Thoracic aorta (tissue), 2 donors: ENCODE measurements around the gene OSBPL2. TPM values are rescaled to one million over a fixed set of nuclear protein-coding genes. Genes with fewer than 3 reads are reported as not detected.

Experiments used
- ATAC-seq: fragments of 150-250 bp; one replicate; pipeline ENCODE4 v1.8.0; 2017; ENCODE audit warnings: low read depth; ENCODE audit not compliant: insufficient number of reproducible peaks, low FRiP score
- DNase-seq: peaks from one replicate; pipeline ENCODE4 v3.0.0-alpha.2; 2020; ENCODE audit warnings: low spot score
- H3K27ac ChIP-seq, 2 donors: fragments of 200-600 bp; sonication (generic); 1 replicate in 1 of 2; 2 replicates in 1 of 2; pipeline ENCODE4 v1.5.1; 2016; ENCODE audit warnings: mild to moderate bottlenecking in 2 of 2, moderate library complexity in 2 of 2
- H3K27me3 ChIP-seq: fragments of 200-600 bp; sonication (generic); replicated peaks from 2 replicates; pipeline ENCODE4 v1.6.0; 2016; ENCODE audit warnings: mild to moderate bottlenecking; ENCODE audit not compliant: insufficient read depth
- H3K36me3 ChIP-seq: fragments of 200-600 bp; sonication (generic); one replicate; pipeline ENCODE4 v1.5.1; 2016
- H3K4me1 ChIP-seq, 2 donors: fragments of 200-600 bp; sonication (generic); 1 replicate in 1 of 2; 2 replicates in 1 of 2; pipeline versions ENCODE4 v1.5.1 to v1.6.0; 2016; ENCODE audit warnings: low read depth in 2 of 2, mild to moderate bottlenecking in 1 of 2; ENCODE audit not compliant: control insufficient read depth in 1 of 2
- H3K4me3 ChIP-seq: fragments of 200-600 bp; sonication (generic); 2 replicates; pipeline ENCODE4 v1.5.1; 2016; ENCODE audit warnings: mild to moderate bottlenecking
- H3K9me3 ChIP-seq: fragments of 200-600 bp; sonication (generic); 2 replicates; pipeline ENCODE4 v1.5.1; 2016
- total RNA-seq, 2 donors: library from RNA; depleted of rRNA; stranded (reverse); fragments of >200 nt; gene quantifications; one replicate each; pipeline versions ENCODE4 v1.1.0 to v1.2.3, GENCODE V29; 2016
- TF ChIP-seq, protein P1 (sequence below): fragments of 200-600 bp; sonication (generic); IDR thresholded peaks from one replicate; pipeline ENCODE4 v1.5.1; 2019; ENCODE audit warnings: antibody characterized with exemption

The OSBPL2 gene
- total RNA-seq, 2 donors from 2014 or later: 48.5 to 58.5 TPM

DNA sequence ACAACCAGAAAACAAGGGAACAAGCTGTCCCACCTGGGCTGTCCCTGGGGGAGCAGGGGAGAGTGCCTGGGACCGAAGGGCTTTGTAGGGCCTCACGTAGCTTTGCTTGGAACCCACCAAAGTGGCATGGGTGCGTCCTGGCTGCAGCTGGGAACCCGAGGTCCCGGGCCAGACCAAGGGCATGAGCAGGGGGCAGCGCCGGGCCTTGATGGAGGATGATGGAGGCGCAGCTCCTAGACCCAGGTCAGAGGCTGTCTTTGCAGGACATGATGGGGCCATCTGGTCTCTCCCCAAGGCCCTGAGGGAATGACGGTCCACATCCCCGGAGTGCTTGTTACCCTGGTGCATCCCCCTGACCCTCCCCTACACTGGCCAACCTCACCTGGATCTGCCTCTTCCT, 7.6 kb upstream of the OSBPL2 start:
- Histone ChIP-seq H3K4me3 (no peak overlapping the region), H3K9me3 (no peaks in the 10 kb centered on the region), H3K27ac (no peak overlapping the region), H3K36me3 (no peaks in the 10 kb centered on the region), H3K27me3 (no peaks in the 10 kb centered on the region), H3K4me1 (no peaks in the 10 kb centered on the region)
- ATAC-seq (no peak), DNase-seq (no peak)
- TF ChIP-seq, protein P1, sequence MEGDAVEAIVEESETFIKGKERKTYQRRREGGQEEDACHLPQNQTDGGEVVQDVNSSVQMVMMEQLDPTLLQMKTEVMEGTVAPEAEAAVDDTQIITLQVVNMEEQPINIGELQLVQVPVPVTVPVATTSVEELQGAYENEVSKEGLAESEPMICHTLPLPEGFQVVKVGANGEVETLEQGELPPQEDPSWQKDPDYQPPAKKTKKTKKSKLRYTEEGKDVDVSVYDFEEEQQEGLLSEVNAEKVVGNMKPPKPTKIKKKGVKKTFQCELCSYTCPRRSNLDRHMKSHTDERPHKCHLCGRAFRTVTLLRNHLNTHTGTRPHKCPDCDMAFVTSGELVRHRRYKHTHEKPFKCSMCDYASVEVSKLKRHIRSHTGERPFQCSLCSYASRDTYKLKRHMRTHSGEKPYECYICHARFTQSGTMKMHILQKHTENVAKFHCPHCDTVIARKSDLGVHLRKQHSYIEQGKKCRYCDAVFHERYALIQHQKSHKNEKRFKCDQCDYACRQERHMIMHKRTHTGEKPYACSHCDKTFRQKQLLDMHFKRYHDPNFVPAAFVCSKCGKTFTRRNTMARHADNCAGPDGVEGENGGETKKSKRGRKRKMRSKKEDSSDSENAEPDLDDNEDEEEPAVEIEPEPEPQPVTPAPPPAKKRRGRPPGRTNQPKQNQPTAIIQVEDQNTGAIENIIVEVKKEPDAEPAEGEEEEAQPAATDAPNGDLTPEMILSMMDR: no peak

DNA sequence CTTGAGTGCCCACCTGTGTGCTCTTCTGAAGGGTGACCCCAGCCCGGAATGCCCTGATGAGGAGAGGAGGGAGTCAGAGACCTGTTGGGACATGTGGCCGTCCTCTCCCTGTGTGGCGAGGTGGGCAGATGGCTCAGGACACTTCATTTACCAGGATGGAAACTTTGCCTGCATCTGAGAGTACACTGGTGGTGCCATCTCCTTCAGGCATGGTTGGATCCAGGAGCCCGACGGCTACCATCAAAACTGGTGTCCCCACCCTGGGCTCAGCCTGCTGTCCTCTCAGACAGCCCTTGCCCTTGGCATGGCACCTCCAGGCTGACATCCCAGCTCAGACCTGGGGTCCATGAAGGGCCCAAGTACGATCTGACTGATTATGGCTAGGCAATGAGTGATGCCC, 7.0 kb upstream of the OSBPL2 start:
- Histone ChIP-seq H3K36me3 (no peaks in the 10 kb centered on the region), H3K4me1 (no peaks in the 10 kb centered on the region), H3K27ac (no peak overlapping the region), H3K4me3 (no peak overlapping the region), H3K9me3 (no peaks in the 10 kb centered on the region), H3K27me3 (no peaks in the 10 kb centered on the region)
- TF ChIP-seq, protein P1: no peak
- DNase-seq: no peak
- ATAC-seq: no peak

DNA sequence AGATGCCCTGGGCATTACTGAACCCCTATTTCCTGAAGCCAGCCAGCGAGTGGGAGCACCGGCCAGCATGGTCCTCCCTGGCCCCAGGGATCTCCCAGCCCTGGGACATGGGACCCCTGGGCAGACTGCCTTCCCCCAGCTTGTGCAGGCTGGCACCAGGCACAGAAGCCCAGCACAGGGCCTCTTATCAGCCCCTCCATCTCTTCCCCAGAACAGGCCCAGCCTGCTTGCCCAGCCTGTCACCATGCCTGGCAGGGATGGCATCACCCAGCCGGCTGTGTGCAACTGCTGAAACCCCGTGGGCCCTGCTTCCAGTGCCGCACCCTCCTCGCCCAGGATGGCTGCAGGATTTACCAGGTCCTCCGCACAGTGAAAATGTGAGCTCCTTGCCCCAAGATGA, 6.1 kb upstream of the OSBPL2 start:
- Histone ChIP-seq H3K27ac (no peak overlapping the region), H3K27me3 (no peaks in the 10 kb centered on the region), H3K4me3 (no peak overlapping the region)

DNA sequence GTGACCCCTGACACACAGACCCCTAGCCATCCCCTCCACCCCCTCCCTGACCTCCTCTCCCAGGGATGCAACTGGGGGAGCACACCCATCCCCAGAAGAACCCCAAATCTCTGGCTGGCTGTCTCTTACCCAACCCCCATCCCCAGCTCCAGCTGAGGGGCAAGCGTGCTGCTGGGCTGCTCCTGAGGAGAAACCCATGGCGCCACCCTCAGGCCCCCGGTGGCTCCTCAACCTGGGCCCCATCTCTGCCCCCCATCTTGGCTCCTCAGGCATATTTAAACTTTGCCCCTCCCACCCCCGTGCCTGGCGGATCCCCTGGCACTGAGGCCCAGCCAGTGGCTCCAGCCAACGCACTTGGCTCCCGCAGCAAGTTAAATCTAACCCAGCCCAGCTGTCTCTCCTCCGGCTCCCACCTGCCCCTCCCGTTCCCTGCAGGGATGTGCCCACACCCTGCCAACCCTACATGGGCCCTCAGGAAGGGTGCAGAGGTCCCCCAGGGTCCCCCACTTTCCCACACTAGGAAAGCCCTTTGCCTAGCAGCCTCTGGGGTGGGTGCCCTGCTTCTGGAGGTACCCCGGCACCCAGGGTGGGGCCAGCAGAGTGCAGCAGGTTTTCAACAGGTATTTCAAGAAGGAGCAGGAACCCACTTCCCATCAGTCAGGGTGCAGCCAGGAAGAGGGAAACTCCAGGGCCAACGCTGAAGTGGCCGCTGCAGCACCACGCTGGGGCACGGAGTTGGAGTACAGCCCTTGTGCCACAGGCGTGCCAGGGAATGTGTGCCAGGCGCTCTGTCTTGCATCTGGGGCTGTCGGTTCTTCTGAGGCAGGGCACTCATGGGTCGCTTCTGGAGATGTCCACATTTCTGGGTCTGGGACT, 5.3 kb upstream of the OSBPL2 start:
- Histone ChIP-seq H3K9me3 (no peaks in the 10 kb centered on the region), H3K4me3 (no peak overlapping the region), H3K27ac (no peak overlapping the region), H3K27me3 (no peaks in the 10 kb centered on the region), H3K4me1 (peaks cover 0 to 4% of the 10 kb centered on the region in 2 donors), H3K36me3 (no peaks in the 10 kb centered on the region)
- TF ChIP-seq, protein P1: no peak
- ATAC-seq: no peak
- DNase-seq: no peak

More for the DNA sequence above, 6.1 kb upstream of the OSBPL2 start:
- no peak for ATAC-seq
- Histone ChIP-seq H3K4me1 (no peaks in the 10 kb centered on the region), H3K9me3 (no peaks in the 10 kb centered on the region), H3K36me3 (no peaks in the 10 kb centered on the region)
- TF ChIP-seq, protein P1: no peak
- DNase-seq: no peak

DNA sequence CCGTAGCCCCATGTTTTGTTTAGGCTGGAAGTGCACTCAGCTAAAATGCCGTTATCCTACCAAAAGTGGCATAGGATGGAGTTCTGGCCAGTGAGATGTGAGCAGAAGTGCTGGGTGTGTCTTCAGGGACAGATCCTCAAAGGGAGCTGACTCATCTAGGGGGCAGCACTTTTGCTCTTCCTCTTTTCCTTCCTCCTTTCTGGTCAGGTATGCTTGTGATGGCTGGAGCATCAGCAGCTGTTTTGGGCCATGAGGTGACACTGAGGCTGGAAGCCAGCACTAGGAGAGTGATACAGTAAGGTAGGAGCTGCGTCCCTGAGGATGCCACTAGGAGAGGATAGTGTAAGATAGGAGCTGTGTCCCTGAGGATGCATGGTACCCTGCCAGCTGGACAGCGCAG, 4.6 kb upstream of the OSBPL2 start:
- no peaks in the 10 kb centered on the region for H3K27me3 ChIP-seq
- ATAC-seq (no peak), DNase-seq (no peak)
- H3K27ac ChIP-seq: no peak overlapping the region
- no peak overlapping the region for H3K4me3 ChIP-seq
- peaks cover 0 to 4% of the 10 kb centered on the region in 2 donors for H3K4me1 ChIP-seq
- H3K9me3 ChIP-seq: no peaks in the 10 kb centered on the region
- no peaks in the 10 kb centered on the region for H3K36me3 ChIP-seq
- TF ChIP-seq, protein P1: no peak
